Measurements from ENCODE around the gene CHMP4A.

DNA sequence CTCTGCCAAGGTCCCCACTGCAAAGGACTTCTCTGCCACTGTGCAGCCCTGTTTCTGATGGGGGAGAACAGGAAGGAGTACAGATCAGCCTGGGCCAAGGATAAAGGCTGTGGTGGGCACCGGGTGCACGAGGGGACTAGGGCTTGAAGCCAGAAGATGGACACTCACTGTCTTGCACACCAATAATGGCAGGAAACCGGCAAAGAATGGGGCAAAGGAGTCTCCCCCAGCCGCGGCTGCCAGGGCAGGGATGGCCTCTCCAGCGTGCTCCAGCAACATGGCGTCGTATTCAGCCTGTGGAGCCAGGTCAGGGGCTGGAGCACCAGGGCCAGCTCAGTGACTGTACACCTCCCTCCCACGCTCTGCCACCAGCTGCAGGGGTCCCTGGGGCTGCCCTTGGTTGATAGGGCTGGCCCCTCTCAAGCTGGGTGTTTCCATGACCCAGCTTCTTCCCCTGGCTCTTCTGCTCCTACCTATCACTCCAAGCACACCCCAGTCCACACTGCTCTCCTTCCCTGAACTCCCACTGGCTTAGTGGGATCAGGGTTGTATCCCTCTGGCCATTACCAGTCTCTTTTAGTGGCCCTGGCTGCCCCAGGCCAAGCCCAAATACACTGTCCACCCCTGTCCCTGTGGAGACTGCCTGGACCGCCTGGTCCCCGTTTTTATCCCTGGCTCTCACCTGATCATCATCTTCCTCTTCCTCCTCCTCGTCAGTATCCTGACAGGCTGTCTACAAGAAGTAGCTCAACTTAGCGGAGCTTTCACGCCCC, 31.0 kb downstream of the CHMP4A start:
- TF ChIP-seq, protein P1, sequence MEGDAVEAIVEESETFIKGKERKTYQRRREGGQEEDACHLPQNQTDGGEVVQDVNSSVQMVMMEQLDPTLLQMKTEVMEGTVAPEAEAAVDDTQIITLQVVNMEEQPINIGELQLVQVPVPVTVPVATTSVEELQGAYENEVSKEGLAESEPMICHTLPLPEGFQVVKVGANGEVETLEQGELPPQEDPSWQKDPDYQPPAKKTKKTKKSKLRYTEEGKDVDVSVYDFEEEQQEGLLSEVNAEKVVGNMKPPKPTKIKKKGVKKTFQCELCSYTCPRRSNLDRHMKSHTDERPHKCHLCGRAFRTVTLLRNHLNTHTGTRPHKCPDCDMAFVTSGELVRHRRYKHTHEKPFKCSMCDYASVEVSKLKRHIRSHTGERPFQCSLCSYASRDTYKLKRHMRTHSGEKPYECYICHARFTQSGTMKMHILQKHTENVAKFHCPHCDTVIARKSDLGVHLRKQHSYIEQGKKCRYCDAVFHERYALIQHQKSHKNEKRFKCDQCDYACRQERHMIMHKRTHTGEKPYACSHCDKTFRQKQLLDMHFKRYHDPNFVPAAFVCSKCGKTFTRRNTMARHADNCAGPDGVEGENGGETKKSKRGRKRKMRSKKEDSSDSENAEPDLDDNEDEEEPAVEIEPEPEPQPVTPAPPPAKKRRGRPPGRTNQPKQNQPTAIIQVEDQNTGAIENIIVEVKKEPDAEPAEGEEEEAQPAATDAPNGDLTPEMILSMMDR (IDR thresholded peaks at IDR 0.05), result no peak
- no peak for TF ChIP-seq POLR2A (IDR thresholded peaks at IDR 0.05)
